RKO (cell line): ENCODE results near the gene MGAT3.

Source experiments
- DNase-seq: peaks from one replicate; pipeline ENCODE4 v3.0.0-alpha.2; 2016; ENCODE audit warnings: low spot score

The MGAT3 gene

DNA sequence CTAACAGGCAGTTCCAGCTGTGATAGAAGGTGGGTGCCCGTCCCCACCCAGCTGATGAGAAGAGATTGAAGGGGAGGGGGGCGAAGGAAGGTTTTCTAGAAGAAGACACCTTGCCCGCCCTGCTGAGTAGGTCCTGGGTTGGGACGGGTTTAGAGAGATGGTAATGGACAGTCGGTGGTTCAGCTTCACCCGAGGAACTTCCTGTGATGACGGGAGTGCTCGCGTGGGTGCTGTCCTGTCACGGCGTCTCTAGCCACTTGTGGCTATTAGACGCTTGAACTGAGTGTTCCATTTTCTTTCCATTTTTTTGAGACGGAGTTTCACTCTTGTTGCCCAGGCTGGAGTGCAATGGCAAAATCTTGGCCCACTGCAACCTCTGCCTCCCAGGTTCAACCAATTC, 27.6 kb upstream of the MGAT3 start:
- DNase-seq: no peak

DNA sequence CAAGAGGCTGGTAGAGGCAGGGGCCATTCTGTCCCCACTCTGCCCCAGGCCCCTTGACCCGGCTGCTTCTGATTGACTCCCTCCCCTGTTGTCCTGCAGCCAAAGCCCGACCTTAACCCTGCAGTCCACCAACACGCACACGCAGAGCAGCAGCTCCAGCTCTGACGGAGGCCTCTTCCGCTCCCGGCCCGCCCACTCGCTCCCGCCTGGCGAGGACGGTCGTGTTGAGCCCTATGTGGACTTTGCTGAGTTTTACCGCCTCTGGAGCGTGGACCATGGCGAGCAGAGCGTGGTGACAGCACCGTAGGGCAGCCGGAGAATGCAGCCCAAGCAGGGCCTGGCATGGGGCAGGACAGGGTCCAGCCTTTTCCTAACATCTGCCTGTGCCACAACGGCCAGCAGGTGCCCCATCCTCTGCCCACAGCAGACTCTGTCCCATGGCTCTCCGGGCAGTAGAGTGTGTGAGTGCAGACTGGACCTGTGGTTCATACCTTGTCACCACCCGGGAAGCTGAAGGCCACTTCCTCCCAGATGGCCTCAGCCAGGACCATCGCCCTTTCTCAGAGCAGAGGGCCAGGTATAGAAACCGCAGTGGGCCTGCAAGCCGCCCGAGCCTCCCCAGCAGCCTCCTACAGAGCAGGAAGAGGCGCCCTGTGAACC, 26.8 kb upstream of the MGAT3 start:
- DNase-seq: no peak

DNA sequence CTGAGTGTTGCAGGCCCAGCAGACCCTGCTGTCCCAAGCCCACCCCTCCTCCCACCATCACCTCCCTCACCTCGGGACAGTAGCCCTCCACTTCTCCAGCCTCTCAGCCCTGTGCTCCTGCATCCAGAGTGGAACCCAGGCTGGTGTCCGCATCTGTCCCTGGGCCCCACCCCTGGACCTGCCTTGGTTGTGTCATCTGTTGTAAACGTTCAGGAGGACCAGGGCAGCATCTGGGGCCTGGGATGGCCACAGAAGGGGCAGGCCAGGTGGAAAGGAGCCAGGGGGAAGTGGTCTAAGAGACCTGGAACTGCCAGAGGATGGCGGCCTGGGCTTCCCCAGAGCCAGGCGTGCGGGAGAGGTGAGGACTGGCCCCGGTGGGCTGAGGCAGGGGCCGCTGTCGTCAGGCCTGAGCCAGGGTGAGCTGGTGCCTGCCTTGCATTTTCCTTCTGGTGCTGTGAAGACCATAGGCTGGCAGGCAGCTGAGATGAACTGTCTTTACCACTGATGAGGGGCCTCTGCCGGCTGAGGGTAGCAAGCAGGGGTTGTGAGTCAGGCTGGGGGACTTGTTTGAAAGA, 26.1 kb upstream of the MGAT3 start:
- no peak for DNase-seq

DNA sequence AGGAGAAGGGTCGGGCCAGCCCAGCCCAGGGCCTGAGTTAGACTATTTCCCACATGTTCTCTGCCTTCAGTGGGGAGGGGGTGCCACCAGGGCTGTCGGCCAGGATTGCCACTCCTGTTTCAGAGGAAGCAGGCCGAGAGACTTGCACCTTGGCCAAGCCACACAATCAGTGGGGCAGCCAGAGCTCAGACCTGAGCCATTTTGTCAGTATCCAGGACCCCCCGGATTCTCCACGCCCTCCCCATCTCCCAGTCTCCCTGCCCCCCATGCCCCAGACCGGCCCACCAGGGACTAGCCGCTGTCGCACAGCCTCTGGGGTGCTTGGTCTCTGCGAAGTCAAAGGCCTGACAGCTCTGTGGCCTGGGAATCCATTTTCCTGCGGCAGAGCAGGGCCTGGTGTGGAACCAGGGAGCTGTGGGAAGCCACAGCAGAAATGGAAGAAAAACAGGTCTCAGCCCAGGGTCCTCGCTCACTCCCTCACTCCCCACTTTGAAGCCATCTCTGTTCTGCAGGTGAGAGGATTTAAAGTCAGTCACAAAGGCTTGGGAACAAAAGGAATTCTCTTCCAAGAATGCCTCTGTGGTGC, 25.5 kb upstream of the MGAT3 start:
- no peak for DNase-seq

DNA sequence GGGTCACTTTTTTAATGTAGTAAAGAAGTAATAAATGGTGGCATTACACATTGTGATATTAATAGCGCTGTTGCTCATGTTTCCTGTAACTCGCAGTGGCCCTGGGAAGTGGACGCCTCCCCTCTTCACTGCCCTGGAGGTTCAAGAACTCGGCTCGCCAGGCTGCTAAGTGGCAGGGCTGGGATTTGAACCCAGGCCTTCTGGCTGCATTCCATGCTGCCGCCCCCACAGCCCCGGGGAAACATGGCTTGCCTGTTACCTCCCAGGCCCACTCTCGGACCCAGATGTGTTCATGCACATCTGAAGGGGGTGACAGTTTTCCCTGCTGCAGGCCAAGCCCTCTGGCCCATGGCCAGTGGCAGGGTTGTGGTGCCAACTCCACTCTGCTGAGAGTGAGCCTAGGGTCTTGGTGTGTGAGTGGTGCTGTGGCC, 25.0 kb upstream of the MGAT3 start:
- DNase-seq: no peak

DNA sequence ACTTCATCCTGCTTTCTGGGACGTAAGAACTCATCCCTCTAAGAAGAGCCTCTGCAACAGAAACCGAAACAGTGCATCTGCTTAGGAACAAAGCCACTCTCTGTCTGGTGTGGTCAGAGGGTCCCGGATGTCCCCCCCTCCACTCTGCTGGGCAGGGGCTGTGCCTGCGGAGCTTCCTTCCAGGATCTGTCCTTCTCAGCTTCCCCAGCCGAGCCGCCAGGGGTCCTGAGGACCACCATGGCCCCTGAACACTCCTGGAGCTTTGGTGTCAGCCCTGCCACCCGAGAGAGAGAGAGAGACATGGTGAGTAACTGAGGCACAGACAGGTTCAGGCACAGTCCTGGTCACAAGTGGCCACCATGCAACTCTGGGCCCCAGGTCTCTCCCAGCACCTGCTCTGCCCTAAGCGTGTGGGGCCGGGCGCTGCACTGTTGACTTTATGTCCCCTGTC, 24.4 kb upstream of the MGAT3 start:
- no peak for DNase-seq

DNA sequence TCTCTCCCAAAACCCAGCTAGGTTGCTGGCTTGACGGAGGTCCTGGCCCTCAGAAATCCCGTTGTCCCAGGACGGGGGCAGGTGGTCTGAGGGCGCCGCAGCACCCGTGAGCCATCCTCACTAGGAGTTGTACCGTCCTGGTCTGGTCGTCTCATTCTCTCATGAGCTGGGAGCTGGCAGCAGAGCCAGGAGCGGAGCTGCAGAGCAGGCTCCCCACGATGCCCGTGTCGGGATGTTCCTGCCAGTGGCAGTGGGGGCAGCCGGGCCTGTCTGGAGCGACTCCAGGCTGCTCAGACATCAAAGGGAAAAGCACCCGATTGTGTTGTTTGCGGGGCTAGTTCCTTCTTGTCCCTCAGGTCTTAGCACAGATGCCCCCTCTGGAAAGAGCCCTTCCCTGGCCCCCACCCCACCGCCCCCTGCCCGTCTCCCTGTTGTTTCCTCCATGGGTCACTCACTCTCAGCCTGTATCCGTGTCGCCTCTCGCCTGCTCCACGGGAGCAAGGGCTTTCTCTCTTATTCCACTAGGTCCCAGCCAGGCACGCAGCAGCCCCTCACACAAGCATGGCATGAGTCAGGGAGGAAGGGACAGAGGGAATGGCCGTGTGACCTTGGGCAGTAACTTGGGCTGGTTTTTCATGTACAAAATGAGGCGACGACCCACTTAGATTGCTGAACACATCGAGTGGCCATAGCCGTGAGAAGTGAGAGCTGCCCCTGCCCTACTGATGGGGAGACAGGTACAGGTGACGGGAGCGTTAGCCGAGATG, 23.2 kb upstream of the MGAT3 start:
- no peak for DNase-seq

DNA sequence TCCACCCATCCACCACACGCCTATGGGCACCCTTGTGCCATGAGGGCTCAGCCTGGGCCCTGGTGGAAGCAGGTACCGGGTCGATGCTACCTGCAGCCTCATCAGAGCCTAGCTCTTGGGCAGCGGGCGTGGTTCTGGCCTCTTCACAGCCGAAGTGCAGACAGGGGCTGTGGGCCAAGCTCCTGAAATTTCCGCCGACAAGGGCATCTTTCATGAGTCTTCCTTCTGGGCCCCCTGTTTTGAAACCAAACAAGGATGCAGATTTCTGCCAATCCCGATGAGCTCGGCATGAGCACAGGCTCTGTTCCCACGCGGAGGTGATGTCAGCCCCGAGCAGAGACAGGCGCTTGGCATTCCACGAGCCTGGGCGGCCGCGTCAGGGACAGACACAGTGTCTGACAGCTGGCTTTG, 22.6 kb upstream of the MGAT3 start:
- DNase-seq: no peak

DNA sequence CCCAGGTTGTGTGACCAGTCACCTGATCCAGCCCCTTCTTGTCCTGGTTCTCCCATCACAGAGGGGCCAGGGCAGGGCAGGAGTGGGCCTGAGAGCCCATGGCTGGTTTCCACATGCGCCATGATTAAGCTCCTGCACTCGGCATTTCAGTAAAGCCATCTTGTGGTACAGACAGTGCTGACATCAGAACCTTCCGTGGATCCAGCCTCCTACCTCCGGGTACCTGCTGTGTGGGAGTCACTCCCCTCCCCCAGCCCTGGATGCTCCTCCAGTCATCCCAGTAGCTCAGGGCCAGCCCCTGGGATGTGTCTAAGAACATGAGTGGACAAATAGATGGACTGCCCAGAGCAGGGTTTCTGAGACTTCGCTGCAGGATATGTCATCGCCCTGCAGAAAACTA, 22.1 kb upstream of the MGAT3 start:
- DNase-seq: no peak

DNA sequence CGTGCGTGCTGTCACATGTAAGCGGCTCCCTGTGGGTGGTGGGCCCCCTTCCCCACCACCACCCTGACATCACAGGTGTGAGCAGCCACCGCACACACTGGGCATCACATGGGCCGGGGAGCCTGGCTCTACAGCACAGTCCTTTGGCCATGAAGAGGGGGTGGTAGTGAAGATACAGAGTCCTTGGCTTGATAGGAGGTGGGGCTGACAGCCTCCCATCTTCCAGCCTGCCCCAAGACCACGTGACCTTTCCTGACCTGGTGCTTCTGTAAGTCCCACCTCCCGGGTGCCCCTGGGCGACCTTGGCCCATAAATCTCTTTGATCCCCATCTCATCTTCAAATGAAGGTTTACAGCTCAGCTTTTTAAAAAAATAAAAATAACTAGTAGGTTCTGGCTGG, 21.2 kb upstream of the MGAT3 start:
- DNase-seq: no peak

DNA sequence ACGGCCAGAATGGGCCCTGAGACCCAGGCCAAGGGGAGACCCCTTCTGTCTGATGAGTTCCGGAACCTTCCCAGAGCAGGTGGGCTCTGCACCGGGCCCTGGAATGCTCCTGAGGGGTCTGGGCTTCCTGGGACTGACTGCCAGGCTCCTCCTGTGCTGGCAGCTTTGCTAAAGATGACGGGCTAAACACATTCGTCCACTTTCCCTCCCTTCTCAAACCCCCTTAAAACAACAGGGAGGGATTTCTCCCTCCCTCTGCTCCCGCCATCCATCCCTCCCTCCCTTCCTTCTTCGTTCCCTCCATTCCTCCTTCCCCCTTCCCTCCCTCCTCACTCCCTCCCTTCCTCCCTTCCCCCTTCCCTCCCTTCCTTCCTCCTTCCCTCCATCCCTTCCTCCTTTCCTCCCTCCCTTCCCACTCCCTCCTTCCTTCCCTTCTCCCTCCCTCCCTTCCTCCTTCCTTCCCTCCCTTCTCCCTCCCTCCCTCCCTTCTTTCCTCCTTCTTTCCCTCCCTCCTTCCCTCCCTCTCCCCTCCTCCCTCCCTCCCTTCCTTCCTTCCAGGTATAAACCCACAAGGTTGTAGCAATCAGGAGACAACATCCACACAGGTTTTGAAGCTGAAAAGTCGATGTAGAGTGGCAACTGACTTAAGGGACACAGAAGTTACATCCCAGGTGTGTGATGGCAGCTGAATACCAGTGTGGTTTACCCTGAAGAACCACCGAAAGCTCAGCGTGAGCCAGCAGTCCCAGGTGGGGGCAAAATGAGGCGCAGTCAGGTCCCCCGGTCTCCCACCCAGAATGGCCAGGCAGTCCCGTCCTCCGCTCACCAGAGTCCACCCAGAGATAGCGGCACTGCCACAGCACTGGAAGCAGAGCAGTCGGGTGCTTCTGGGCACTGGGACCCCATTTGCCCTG, 18.8 kb upstream of the MGAT3 start:
- no peak for DNase-seq

DNA sequence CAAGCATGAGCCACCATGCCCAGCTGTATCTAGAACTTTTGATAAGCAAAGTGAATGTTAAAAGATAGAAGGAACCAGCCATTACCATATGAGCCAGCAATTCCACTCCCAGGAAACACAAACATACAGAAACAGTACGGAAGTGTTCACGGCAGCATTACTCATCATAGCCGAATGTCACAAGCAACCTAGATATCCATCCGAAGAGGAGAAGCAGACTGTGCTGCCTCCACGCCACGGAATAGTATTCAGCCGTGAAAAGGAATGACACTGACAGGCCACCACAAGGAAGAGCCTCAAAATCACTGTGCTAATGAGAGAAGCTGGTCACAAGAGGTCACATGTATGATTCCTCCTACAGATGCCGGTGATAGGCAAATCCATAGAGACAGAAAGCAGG, 17.6 kb upstream of the MGAT3 start:
- peak; percentile 55 for DNase-seq

DNA sequence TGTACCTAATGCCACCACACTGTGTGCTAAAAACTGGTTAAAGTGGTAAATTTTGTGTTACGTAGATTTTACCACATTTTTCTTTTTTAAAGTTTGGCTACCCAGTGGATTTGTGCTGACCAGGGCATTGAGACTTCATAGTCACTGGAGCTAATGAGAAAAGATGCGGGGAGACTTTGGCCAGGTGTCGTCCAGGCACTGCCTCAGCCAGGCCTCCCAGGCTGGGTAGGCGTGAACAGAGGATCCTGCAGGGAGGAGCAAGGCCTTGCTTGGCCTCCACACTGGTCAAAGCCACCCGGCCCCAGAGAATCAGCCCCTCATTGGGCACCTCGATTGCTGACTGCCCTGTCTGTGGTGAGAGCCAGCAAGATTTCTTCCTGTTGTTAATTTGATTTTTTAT, 13.4 kb upstream of the MGAT3 start:
- DNase-seq: no peak

DNA sequence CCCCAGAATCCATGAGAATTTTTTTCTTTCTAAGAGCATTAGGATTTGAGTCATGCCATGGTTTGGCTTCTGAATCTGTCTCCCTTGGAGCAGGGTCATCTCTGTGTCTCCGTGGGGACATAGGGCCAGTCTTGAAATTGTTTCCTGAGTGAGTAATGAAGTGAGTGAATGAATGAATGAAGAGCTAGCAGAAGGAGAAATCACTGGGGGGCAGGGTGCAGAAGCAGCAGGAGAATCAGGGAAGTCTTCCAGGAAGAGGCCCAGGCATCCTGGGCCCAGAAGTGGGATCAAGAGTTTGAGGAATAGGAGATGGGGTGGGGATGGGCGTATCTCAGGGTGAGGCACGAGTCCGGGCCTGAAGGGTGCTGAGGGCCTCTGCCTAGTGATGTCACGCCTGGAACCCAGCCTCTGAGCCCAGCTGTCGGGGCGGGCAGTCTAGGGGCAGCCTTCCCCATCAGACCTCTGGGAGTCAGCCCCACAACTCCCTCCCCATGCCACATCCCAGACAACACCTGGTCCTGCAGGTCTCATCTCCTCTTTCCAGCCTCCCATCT, 12.5 kb upstream of the MGAT3 start:
- no peak for DNase-seq

DNA sequence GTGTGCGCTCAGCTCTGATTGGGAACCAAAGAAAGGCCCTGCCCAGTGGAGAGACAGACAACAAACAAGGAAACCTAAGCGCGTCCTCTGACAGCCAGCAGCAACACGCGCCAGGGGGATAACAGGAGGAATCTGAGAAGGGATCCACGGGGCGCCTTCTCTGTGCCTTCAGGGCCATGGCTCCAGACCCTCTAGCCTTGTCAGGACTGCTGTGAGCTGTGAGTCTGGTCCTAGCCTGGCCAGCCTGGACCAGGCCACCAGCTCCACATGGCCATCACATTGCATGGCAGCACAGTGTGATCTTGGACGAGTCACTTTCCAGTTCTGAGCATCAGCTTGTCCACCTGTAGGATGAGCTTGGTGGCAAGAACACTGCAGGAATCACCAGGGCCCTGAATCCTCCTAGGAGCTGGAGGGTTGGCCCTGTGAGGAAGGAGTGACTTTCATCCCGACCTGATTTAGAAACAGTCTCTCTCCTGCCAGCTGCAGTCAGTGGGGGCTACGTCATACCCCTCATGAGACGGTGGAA, 11.8 kb upstream of the MGAT3 start:
- DNase-seq: no peak

DNA sequence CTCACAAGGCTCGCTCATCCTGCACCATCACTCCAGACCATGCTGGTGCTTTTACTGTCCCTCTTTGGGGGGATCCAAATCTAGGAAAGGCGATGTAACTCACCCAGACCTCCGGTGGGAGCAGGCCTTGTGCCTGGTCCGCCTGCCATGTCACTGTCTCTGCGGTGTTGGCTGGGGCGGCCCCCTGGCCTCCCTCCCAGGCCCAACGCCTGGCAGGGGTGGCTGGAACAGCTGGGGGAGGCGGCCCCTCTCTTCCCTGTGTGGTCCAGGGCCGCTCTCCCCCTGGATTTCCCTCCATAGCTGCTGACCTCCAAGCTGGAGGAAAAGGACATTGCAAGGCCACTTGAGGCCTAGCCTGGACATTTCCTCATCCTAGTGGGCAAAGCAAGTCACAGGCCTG, 11.1 kb upstream of the MGAT3 start:
- DNase-seq: no peak

DNA sequence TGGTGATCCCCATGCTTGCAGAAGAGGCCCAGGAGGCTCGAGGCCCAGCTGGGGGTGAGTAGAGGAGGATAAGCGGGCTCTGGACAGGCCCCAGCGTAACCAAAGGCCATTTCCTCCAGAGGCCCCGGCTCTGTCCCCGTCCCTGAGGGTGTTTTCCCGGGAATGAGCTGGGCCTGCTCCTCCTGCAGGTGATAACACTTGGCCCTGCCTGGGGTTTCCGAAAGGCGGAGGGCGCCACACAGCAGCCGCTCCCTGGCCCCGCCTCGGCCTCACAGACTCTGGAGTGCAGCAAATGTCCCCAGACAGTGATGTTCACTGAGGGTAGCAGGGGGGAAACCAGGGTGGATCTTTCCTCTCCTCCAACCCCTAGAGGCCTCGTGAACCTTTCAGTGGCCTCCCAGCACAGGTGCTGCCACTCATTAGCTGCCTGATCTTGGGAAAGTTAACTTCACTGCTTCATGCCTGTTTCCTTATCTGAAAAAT, 10.5 kb upstream of the MGAT3 start:
- DNase-seq: no peak

DNA sequence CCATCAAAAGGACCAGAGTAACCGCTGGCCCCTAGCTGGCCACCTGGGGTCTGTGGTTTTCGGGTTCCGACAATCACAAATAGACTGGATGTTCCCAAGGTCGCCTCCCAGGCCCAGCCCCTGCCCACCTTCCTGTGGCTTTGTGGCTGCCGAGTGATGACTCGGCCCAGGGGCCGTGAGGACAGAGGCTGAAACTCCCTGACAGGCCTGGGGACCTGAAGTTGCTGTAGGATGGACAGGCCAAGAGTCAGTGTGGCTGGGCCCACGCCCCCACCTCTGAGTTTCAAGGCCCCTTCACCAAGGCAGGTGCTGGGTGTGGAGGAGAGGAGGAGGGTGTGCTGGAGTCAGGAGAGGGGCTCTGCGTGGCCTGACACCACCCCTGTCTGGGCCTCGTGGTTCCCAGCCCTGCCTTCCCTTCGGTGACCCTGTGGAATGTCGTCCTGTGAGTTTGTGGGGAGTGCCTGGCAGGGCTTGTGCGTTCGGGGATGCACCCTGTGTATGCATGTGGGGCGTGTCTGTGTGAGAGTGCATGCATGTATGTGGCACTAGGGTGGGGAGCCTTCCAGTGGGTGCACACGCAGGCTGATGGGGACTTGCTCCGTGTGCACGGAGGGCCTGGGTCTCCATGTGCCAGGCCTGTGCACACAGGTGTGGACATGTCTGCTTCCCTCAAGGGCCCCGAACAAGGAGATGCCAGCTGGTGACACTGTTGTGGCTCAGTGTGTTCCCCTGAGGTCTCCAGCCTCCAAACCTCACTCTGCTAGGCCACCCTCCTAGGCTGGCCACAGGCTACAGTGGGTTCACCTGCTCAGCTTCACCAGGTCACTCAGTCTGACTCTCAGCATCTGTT, 8.4 kb upstream of the MGAT3 start:
- DNase-seq: no peak

DNA sequence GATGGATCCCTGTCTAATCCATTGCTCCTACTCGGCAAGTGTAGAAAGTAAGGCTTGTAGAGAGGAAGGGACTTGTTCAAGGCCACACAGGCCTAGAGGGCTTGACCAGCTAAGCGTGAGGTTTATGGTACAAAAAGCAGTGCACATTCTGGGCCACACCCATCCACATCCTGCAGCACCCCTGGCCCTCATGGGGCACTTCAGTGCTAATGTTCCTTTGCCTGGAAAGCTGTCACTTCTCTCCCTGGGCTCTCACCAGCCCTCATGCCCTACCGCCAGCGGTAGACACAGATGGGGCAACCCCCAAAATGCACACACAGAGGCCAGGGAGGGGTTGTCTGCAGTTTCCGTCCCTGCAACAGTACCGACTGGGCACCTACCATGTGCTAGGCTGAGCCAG, 7.1 kb upstream of the MGAT3 start:
- no peak for DNase-seq

DNA sequence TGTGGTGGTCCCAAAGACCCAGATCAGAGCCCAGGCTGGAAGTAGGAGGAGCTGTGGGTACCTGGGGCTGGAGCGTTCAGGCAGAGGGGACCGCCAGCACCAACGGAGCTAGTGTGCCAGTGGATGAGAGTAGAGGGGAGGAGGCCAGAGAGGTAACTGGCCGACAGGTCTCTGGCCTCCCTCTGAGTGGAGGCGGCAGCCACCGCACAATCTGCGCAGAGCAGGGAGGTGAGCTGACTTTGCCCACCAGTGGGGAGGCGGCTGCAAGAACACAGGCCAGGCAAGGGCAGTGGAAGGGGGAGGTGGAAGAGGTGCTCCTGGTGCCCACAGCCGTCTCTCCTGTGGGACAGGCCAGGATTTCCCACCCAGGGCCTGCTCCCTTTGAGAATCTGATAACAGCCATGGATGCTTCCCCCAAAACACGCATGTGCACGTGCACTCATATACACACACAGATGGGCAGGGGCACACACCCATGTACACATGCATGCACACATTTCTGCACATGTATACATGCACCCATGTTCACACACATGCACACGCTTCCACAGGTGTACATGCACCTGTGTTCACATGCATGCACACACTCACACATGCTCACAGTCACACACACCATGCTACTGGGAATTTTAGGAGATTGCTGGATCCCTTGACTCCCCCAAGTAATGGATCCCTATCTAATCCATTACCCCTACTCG, 6.4 kb upstream of the MGAT3 start:
- no peak for DNase-seq
